NCI-H460 (cell line): ENCODE measurements around the gene DLG5. TPM values are rescaled to one million over a fixed set of nuclear protein-coding genes. Genes with fewer than 3 reads are reported as not detected.
A peak's percentile ranks its signal among the peaks of the same experiment; 100 is the strongest.

Experiments
- DNase-seq: peaks from one replicate; pipeline ENCODE4 v3.0.0-alpha.2; 2016; ENCODE audit warnings: low read depth; ENCODE audit errors: extremely low read depth
- total RNA-seq: library from RNA; depleted of rRNA; stranded (reverse); fragments of >200 nt; shearing (Covaris generic); gene quantifications from 2 replicates; pipeline ENCODE4 v1.2.3, GENCODE V29; 2014

DLG5 gene
- total RNA-seq, 1 experiment from 2014 or later = 15.7 TPM

- no peak for DNase-seq
These were observed 11.0 kb downstream of the DLG5 start for GRCh38 chr10:77915319-77916105.

- DNase-seq = no peak
These were observed 13.5 kb downstream of the DLG5 start for GRCh38 chr10:77913090-77913489.

DNA sequence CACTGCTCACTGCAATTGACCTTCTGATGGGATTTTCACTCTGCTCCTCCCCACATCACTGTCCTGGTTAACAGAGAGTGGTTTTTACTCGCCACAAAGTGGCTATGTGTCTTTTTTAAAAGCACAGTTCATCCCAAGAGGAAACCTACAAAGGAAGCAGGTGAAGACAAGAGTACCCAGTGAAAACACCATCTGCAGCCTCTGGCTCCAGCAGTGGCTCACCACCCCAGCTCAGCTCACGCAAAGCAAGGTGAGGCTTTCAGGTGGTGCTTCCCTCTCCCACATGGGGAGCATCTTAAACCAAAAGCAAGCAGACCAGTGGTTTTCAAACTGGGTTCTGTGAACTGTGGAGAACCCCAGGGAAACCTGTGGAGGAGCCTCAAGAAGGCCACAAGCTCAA lies 14.0 kb downstream of the DLG5 start:
- no peak for DNase-seq

GRCh38 chr10:77911535-77912123 lies 14.9 kb downstream of the DLG5 start:
- DNase-seq = no peak

GRCh38 chr10:77910524-77911145 lies 15.9 kb downstream of the DLG5 start:
- DNase-seq = no peak

DNA sequence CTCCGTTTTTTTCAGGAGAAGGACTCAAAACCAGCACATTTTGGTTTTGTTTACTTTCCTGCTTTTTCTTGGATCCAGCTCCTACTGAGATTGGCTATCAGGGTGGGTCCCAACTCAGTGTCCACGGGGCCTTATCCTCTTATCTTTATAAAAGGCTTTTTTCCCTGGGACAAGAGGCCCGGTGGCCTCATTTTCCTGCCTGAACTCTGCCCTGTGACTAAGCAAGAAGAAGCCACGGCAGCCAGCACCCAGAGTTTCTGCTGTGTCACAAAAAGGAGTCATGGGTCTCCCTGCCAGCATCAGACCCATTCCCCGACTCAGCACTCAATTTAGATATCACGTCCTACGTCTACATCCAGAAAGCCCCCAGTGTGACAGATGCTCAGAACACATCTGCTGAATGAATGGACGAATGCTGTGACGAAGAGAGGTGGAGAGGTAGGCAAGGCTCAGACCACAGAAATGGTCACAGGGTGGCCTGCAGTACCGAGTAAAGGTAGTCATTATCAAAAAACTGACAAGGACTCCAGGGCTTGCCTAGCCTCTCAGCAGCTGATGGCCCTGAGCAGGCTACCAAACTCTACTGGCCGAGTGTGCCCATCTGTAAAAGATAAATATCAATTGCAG lies 16.7 kb downstream of the DLG5 start:
- peak; percentile 48 for DNase-seq

DNA sequence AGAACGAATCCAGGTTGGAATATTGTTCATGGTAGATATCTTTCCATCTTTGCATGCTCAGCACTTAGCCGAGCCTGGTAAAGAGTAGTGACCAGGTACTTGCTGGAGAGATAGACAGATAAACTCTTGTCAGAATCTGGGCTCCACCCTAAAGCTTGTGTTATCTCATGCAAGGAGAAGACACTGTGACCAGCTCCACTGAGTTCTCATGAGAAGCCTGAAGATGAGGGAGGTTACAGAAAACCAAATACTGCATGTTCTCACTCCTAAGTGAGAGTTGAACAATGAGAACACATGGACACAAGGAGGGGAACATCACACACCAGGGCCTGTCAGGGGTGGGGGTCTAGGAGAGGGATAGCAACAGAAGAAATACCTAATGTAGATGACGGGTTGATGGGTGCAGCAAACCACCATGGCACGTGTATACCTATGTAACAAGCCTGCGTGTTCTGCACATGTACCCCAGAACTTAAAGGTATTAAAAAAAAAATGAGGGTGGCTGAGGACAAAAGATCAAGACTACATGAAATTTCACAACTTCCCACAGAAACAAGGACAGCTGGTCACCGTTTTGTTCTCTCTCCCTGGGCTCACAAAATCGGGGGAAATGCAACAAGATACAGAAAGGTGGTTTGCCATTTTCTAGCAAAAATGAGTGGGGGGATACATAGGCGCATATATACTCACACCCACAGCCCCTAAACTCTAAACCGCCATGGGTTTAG lies 17.4 kb downstream of the DLG5 start:
- DNase-seq = no peak

DNA sequence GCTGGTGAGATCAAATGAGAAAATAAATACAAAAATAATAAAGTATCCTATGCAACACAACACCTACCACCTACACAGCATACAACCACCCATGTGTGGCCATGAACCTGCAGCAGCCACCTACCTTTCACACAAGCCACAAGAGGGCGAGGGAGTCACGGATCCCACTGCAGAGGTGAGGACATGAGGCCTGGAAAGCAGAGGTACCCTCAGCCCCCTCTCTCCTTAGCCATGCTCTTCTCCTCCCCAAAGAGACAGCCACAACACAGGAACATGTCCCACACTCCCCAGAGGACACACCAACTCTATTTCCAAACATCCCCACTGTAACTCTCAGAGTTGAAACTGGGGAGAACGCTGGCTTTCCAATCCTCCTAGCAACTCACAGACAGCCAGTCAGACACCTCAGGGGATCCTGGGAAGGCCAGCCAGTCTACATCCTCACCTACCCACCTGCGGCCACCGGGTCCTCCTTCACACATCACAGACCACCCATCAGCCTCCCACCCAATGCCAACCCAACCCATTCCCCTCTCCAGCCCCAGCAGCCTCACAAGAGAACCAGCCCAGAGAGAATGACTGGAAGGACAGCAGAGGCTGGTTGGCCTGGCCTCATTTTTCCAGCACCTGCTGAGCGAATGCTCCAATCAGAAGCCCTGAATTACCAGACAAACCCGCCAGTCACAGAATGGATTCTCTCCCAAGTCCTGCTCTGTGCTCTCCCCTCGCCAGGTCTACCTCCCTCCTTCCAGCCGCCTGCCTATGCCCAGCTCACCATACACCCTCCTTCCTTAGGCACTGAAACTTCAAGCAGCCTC lies 18.4 kb downstream of the DLG5 start:
- DNase-seq = no peak

DNA sequence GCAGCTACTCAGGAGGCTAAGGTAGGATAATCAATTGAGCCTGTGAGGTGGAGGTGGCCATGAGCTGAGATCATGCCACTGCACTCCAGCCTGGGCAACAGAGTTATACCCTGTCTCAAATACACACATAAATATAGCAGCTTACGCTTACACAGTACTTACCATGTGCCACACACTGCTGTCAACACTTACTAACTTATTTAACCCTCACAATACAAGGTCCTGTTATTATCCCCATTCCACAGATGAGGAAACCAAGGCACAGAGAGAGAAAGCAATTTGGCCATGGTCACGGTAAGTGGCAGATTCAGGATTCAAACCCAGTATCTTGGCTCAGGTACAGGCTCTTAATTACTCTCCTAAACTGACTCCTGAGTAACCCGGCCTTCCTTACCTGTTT lies 19.1 kb downstream of the DLG5 start:
- no peak for DNase-seq

DNA sequence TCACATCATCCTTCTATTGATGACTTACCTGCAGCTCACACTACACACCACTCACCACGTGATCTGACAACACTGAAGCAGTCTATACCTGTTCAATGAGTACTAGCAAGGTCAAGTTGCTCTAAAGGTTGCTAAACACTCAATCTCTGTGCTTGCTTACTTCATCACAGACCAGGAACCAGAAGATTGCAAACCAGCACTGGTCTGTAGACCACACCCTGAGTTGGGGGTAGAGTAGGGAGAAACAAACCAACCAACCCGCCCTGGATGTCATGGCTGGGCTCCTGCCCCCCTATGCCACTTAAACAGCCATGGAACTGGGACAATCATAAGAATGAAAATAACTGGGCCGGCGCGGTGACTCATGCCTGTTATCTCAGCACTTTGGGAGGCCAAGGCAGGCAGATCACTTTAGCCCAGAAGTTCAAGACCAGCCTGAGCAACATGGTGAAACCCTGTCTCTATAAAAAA lies 19.6 kb downstream of the DLG5 start:
- no peak for DNase-seq

DNA sequence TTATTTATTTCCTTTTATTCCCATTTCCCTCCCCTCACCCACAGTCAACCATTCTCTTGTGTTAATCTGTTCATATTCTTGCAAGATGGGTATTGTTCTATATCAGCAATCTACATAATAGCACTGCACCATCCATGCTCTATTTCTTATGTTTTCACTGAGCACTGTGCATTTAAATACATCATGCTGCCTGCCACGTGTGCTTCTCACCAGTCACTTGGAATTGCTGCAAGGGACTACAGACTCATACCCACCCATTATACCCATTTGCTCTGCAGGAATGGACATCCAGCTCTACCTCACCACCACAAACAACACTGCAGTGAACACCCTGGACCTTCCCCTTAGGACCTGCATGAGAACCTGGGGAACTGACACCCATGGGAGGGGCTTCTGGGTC lies 20.8 kb downstream of the DLG5 start:
- no peak for DNase-seq

GRCh38 chr10:77905086-77905748 lies 21.3 kb downstream of the DLG5 start:
- no peak for DNase-seq

DNA sequence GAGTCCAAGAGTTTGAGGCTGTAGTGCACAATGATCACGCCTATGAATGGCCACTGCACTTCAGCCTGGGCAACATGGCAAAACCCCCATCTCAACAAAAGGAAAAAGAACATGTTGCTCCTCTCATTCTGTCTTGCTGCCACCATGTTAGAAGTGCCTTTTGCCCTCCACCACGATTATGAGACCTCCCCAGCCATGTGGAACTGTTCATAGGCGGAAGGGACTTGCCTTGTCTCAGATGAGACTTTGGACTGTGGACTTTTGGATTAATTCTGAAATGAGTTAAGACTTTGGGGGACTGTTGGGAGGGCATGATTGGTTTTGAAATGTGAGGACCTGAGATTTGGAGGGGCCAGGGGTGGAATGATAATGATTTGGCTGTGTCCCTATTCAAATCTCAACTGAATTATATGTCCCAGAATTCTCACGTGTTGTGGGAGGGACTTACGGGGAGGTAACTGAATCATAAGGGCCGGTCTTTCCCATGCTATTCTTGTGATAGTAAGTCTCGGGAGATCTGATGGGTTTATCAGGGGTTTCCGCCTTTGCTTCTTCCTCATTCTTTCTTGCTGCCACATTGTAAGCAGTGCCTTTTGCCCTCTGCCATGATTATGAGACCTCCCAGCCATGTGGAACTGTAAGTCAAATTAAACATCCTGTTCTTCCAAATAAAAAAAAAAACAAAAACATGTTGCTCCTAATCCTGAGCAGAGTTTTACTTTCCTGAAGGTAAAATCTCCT lies 22.3 kb downstream of the DLG5 start:
- DNase-seq = no peak

GRCh38 chr10:77902159-77902558 lies 24.4 kb downstream of the DLG5 start:
- DNase-seq = no peak

- no peak for DNase-seq
These were observed 24.8 kb downstream of the DLG5 start for GRCh38 chr10:77901743-77902142.

- DNase-seq = no peak
These were observed 26.9 kb downstream of the DLG5 start for GRCh38 chr10:77899690-77900089.

DNA sequence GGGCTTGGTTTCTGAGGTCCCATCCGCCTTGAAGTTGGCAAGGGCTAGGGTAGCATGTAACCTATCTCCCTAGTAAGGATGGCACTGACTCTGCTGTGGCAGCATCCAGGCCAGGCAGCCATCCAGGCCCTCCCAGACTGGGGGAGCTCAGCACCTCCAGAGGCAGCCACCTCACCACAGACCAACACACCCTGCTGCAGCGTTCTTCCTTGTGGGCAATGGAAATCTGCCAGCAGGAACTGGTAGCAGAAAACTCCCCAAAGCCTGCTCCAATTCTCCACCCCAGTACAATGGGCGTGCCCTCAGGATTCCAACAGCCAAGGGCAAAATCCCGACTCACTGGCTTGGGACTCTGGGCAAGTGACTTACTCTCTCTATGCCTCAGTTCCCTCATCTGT lies 27.5 kb downstream of the DLG5 start:
- DNase-seq = no peak

GRCh38 chr10:77898323-77899079 lies 28.1 kb downstream of the DLG5 start:
- no peak for DNase-seq
